GM12878 (cell line): ENCODE data around the gene TOMM20. TPM values are rescaled to one million over a fixed set of nuclear protein-coding genes. Genes with fewer than 3 reads are reported as not detected.

Source experiments
- ATAC-seq: fragments of 200-7000 bp; cut with Tn5 transposase; 3 replicates; pipeline ENCODE4 v1.9.1; 2020; ENCODE audit warnings: mild to moderate bottlenecking, moderate library complexity
- BruUV-seq: library from RNA; stranded (reverse); fragments of 400-500 nt; replicated peaks from 2 replicates; lab custom pipeline; 2021; lab: Mats Ljungman, UMichigan
- CTCF ChIA-PET: fragments of 300-600 bp; sonication (Branson Sonifier 250); formaldehyde crosslinking; extraction: SDS; loops from one replicate; lab custom pipeline; 2021; ENCODE audit warnings: inconsistent platforms; lab: Yijun Ruan, JAX
- POLR2A ChIA-PET: fragments of 350-600 bp; formaldehyde crosslinking; extraction: SDS; loops from one replicate; lab custom pipeline; 2021; ENCODE audit warnings: inconsistent platforms; lab: Charles Lee
- RAD21 ChIA-PET: fragments of 300-600 bp; sonication (Branson Sonifier 250); formaldehyde crosslinking; loops from one replicate; lab custom pipeline; 2023; ENCODE audit warnings: antibody characterized with exemption; ENCODE audit not compliant: unreplicated experiment; lab: Charles Lee
- SMC1A ChIA-PET: fragments of 300-600 bp; sonication (Branson Sonifier 250); formaldehyde crosslinking; loops from one replicate; lab custom pipeline; 2023; ENCODE audit not compliant: unreplicated experiment, uncharacterized antibody; lab: Charles Lee
- DNase-seq: peaks from one replicate; pipeline ENCODE4 v3.0.0-alpha.2; 2011; ENCODE audit warnings: low read depth, low spot score
- FAIRE-seq: peaks from 3 replicates; lab custom pipeline; 2011; peaks lifted over from hg19 to GRCh38; lab: Jason Lieb, UNC
- H2AFZ ChIP-seq: 2 replicates; pipeline ENCODE4 v1.6.0; 2011; ENCODE audit warnings: low read depth, low read length, control low read depth; ENCODE audit not compliant: control insufficient read depth
- H3K27ac ChIP-seq: 2 replicates; pipeline ENCODE4 v1.5.1; 2011; ENCODE audit warnings: control low read depth; ENCODE audit not compliant: control insufficient read depth, insufficient read depth
- H3K27me3 ChIP-seq, 2 experiments: replicated peaks in 1 of 2; 2 replicates each; pipeline versions ENCODE4 v1.6.0 to v1.6.1; 2011; ENCODE audit warnings: low read length in 1 of 2; ENCODE audit not compliant: control insufficient read depth in 2 of 2, insufficient read depth in 2 of 2
- H3K36me3 ChIP-seq, 2 experiments: 2 replicates each; pipeline ENCODE4 v1.5.1; 2011; ENCODE audit warnings: low read length in 1 of 2; ENCODE audit not compliant: control insufficient read depth in 2 of 2, insufficient read depth in 2 of 2
- H3K4me1 ChIP-seq: 2 replicates; pipeline ENCODE4 v1.6.1; 2011; ENCODE audit warnings: mild to moderate bottlenecking, low read length, moderate library complexity, mixed read lengths; ENCODE audit not compliant: control insufficient read depth, insufficient read depth
- H3K4me2 ChIP-seq: 2 replicates; pipeline ENCODE4 v1.6.0; 2011; ENCODE audit warnings: control low read depth; ENCODE audit not compliant: control insufficient read depth, insufficient read depth
- H3K4me3 ChIP-seq: fragments of 200-600 bp; sonication (generic); 2 replicates; pipeline ENCODE4 v1.5.1; 2016
- H3K79me2 ChIP-seq: 2 replicates; pipeline ENCODE4 v1.6.0; 2011; ENCODE audit warnings: low read length; ENCODE audit not compliant: control insufficient read depth, insufficient read depth
- H3K9ac ChIP-seq: 2 replicates; pipeline ENCODE4 v1.8.0; 2011; ENCODE audit warnings: low read length, control low read depth, mixed read lengths; ENCODE audit not compliant: control insufficient read depth, insufficient read depth
- H3K9me3 ChIP-seq: replicated peaks from 3 replicates; pipeline ENCODE4 v1.5.1; 2011; ENCODE audit warnings: mild to moderate bottlenecking, low read length; ENCODE audit not compliant: control insufficient read depth, insufficient read depth
- H4K20me1 ChIP-seq: 2 replicates; pipeline ENCODE4 v1.6.0; 2011; ENCODE audit not compliant: control insufficient read depth, insufficient read depth
- CBX3 ChIP-seq: fragments of 200-600 bp; sonication (generic); IDR thresholded peaks from 2 replicates; pipeline ENCODE4 v1.6.1; 2016; ENCODE audit warnings: low read depth, borderline replicate concordance
- CHD4 ChIP-seq: fragments of 200-600 bp; sonication (generic); IDR thresholded peaks from 2 replicates; pipeline ENCODE4 v1.6.1; 2016; ENCODE audit warnings: mild to moderate bottlenecking
- E2F4 ChIP-seq: IDR thresholded peaks from 2 replicates; pipeline ENCODE4 v1.6.1; 2012; ENCODE audit warnings: low read depth, low read length, improper control_type of control experiment
- EGR1 ChIP-seq, 2 experiments: IDR thresholded peaks; 1 replicate in 1 of 2; 2 replicates in 1 of 2; pipeline ENCODE4 v1.6.1; 2011 to 2012; ENCODE audit warnings: low read depth in 2 of 2, low read length in 2 of 2, borderline replicate concordance in 1 of 2, mild to moderate bottlenecking in 1 of 2, moderate library complexity in 1 of 2
- SREBF1 ChIP-seq: IDR thresholded peaks from 2 replicates; pipeline ENCODE4 v1.6.1; 2012; ENCODE audit warnings: mild to moderate bottlenecking, low read length
- ZSCAN29 ChIP-seq: fragments of 450-650 bp; IDR thresholded peaks from 2 replicates; pipeline ENCODE4 v1.6.1; 2017; ENCODE audit warnings: mild to moderate bottlenecking, moderate library complexity
- WGBS: methylation state at CpG from one replicate; pipeline ENCODE4 v1.1.6; 2016; ENCODE audit warnings: low lambda C conversion rate; ENCODE audit not compliant: insufficient replicate concordance, insufficient coverage; ENCODE audit errors: missing lambda C conversion rate; 5-methylcytosine and 5-hydroxymethylcytosine counted together
- in situ Hi-C: fragments of 300-500 bp; cut with MboI; formaldehyde crosslinking; loops from 9 replicates; pipeline ENCODE4 v1.14.3; 2018; ENCODE audit warnings: mixed read lengths
- intact Hi-C: fragments of 100-400 bp; cut with micrococcal nuclease; formaldehyde crosslinking; loops from one replicate; pipeline ENCODE4 v1.14.2; 2022; ENCODE audit not compliant: unreplicated experiment
- polyA plus RNA-seq, 11 experiments: library from polyadenylated mRNA; depleted of rRNA in 4 of 11; unstranded in 6 of 11; stranded (reverse) in 5 of 11; fragments of >200 nt; fragmentation: Nextera tagmentation in 4 of 11; fragmentation: Illumina TruSeq in 1 of 11; extraction: Ambion mirVana in 4 of 11; extraction: Trizol in 1 of 11; gene quantifications; 1 replicate in 1 of 11; 2 replicates in 10 of 11; pipeline versions ENCODE4 v1.2.1 to v1.2.3, GENCODE V29; 2011 to 2016; ENCODE audit warnings: inconsistent platforms in 2 of 11, missing spikeins in 2 of 11, low read depth in 1 of 11
- total RNA-seq, 4 experiments: library from RNA; depleted of rRNA in 3 of 4; stranded (reverse); fragments of >200 nt in 3 of 4; fragmentation: Illumina TruSeq in 1 of 4; extraction: Trizol in 1 of 4; gene quantifications; 2 replicates each; pipeline versions ENCODE4 v1.2.1 to v1.2.3, GENCODE V29; 2013 to 2021

Gene TOMM20
- total and polyA plus RNA-seq, 10 of the 15 experiments (the other 5 are each of a cell fraction or from before 2014, with no cell fraction given), result 39.8 to 138 (median 70.1) TPM

GRCh38 chr1:235168375-235168774, 39.7 kb upstream of the TOMM20 start:
- CTCF ChIA-PET, result interaction anchor here (0.6 to 1.8 kb wide), 9 partner anchors 9 to 840 kb away, joined by 3 to 6 read pairs (median 3); no protein-coding TSS in a partner anchor
- 96% methylated on average over 3 of the region's 3 CpGs for WGBS

More at GRCh38 chr1:235168375-235168774, 39.7 kb upstream of the TOMM20 start:
- H3K4me2 ChIP-seq, result no peak overlapping the region
- ChIA-PET SMC1A (interaction anchor here (0.8 to 2.7 kb wide), 3 partner anchors 10 to 248 kb away, joined by 3 to 10 read pairs (median 9); no protein-coding TSS in a partner anchor), POLR2A (interaction anchor here (0.6 to 1.0 kb wide), 4 partner anchors 9 to 635 kb away, joined by 3 to 4 read pairs (median 4); no protein-coding TSS in a partner anchor), RAD21 (no interaction called here)
- no peak for ATAC-seq
- intact Hi-C loops, result no loop called here
- TF ChIP-seq CBX3, result no peak
- TF ChIP-seq SREBF1, result no peak
- no peak for TF ChIP-seq EGR1 (IDR thresholded peaks at IDR 0.05; ENCODE audit: borderline replicate concordance in 1 of 2, low read depth in 2 of 2, low read length in 2 of 2)
- TF ChIP-seq E2F4, result no peak
- TF ChIP-seq CHD4, result no peak
- TF ChIP-seq ZSCAN29, result no peak
- BruUV-seq, result no TSS peak
- no peaks in the 10 kb centered on the region for H3K4me1 ChIP-seq
- peaks cover 0 to 13% of the 10 kb centered on the region in 2 experiments for H3K36me3 ChIP-seq
- in situ Hi-C loops, result no loop called here
- H3K9me3 ChIP-seq, result no peaks in the 10 kb centered on the region
- no peak for FAIRE-seq
- DNase-seq, result no peak
- H3K27me3 ChIP-seq, result no peaks in the 10 kb centered on the region
- H3K9ac ChIP-seq, result no peak overlapping the region
- H2AFZ ChIP-seq, result no peak overlapping the region
- no peak overlapping the region for H3K27ac ChIP-seq
- H4K20me1 ChIP-seq, result no peaks in the 10 kb centered on the region
- no peaks in the 10 kb centered on the region for H3K79me2 ChIP-seq
- H3K4me3 ChIP-seq, result no peak overlapping the region
